K562 (cell line): ENCODE measurements around the gene MSS51. TPM values are rescaled to one million over a fixed set of nuclear protein-coding genes. Genes with fewer than 3 reads are reported as not detected.

Experiments
- ATAC-seq: fragments of 200-7000 bp; cut with Tn5 transposase; 3 replicates; pipeline ENCODE4 v1.9.1; 2020; ENCODE audit warnings: moderate library complexity
- BruUV-seq: library from RNA; stranded (reverse); fragments of 400-500 nt; replicated peaks from 2 replicates; lab custom pipeline; 2021; lab: Mats Ljungman, UMichigan
- CTCF ChIA-PET: fragments of 300-600 bp; formaldehyde crosslinking; extraction: SDS; loops from one replicate; lab custom pipeline; 2021; ENCODE audit warnings: low intra/inter-chr PET ratio; lab: Yijun Ruan, JAX
- POLR2A ChIA-PET: fragments of 300-600, 350-650 bp; sonication (Branson Sonifier 250); formaldehyde crosslinking; extraction: SDS; loops from one replicate; lab custom pipeline; 2021; ENCODE audit warnings: antibody characterized with exemption, inconsistent platforms; lab: Yijun Ruan, JAX
- DNase-seq, 4 experiments: peaks; one replicate each; pipeline versions ENCODE4 v3.0.0 to v3.0.0-alpha.2; 2011 to 2018; ENCODE audit warnings: low spot score in 3 of 4, mixed read lengths in 3 of 4; ENCODE audit errors: extremely low read depth in 1 of 4
- FAIRE-seq: peaks from 2 replicates; lab custom pipeline; 2011; peaks lifted over from hg19 to GRCh38; lab: Jason Lieb, UNC
- H2AFZ ChIP-seq: 2 replicates; pipeline ENCODE4 v1.6.0; 2011; ENCODE audit warnings: low read depth, low read length, control low read depth, inconsistent platforms
- H3K27ac ChIP-seq: fragments of 200-600 bp; 3 replicates; pipeline ENCODE4 v1.8.0; 2011; ENCODE audit warnings: low read depth, mild to moderate bottlenecking, control low read depth, inconsistent platforms, low read length, moderate library complexity, mixed read lengths; ENCODE audit errors: extremely low read depth
- H3K27me3 ChIP-seq, 2 experiments: fragments of 300-600 bp in 1 of 2; 2 replicates in 1 of 2; 3 replicates in 1 of 2; pipeline versions ENCODE4 v1.6.0 to v1.8.0; 2011; ENCODE audit warnings: inconsistent platforms in 2 of 2, low read length in 2 of 2, mild to moderate bottlenecking in 1 of 2, mixed read lengths in 1 of 2, moderate library complexity in 1 of 2; ENCODE audit not compliant: control insufficient read depth in 2 of 2, insufficient read depth in 2 of 2
- H3K36me3 ChIP-seq: fragments of 300-600 bp; 3 replicates; pipeline ENCODE4 v1.8.0; 2011; ENCODE audit warnings: mild to moderate bottlenecking, low read length, inconsistent platforms; ENCODE audit not compliant: control insufficient read depth, insufficient read depth
- H3K4me1 ChIP-seq, 2 experiments: fragments of 200-600 bp in 1 of 2; replicated peaks in 1 of 2; 2 replicates in 1 of 2; 3 replicates in 1 of 2; pipeline versions ENCODE4 v1.5.1 to v1.8.0; 2011; ENCODE audit warnings: inconsistent platforms in 2 of 2, low read length in 2 of 2, mild to moderate bottlenecking in 1 of 2, mixed read lengths in 1 of 2, moderate library complexity in 1 of 2; ENCODE audit not compliant: control insufficient read depth in 2 of 2, insufficient read depth in 2 of 2
- H3K4me2 ChIP-seq: 2 replicates; pipeline ENCODE4 v1.6.1; 2011; ENCODE audit warnings: low read length, control low read depth, inconsistent platforms, mixed read lengths; ENCODE audit not compliant: insufficient read depth
- H3K4me3 ChIP-seq: fragments of 200-600 bp; sonication (generic), shearing (Covaris generic); 2 replicates; pipeline ENCODE4 v1.5.1; 2016; ENCODE audit warnings: control low read depth, inconsistent platforms
- H3K79me2 ChIP-seq: fragments of 200-600 bp; 3 replicates; pipeline ENCODE4 v1.8.0; 2011; ENCODE audit warnings: low read length, inconsistent platforms; ENCODE audit not compliant: control insufficient read depth, insufficient read depth
- H3K9ac ChIP-seq, 2 experiments: 2 replicates each; pipeline versions ENCODE4 v1.6.0 to v1.6.1; 2011; ENCODE audit warnings: low read depth in 2 of 2, low read length in 2 of 2, control low read depth in 1 of 2, inconsistent platforms in 1 of 2, mild to moderate bottlenecking in 1 of 2, mixed read lengths in 1 of 2; ENCODE audit not compliant: insufficient read depth in 1 of 2
- H3K9me1 ChIP-seq: one replicate; pipeline ENCODE4 v1.6.0; 2011; ENCODE audit warnings: inconsistent platforms, mild to moderate bottlenecking, low read length, moderate library complexity; ENCODE audit not compliant: control insufficient read depth, insufficient read depth
- H3K9me3 ChIP-seq: replicated peaks from 2 replicates; pipeline ENCODE4 v1.5.1; 2011; ENCODE audit warnings: low read depth, low read length, inconsistent platforms; ENCODE audit not compliant: control insufficient read depth, insufficient read depth
- H4K20me1 ChIP-seq: replicated peaks from 2 replicates; pipeline ENCODE4 v1.6.1; 2011; ENCODE audit warnings: low read length, inconsistent platforms, mixed read lengths; ENCODE audit not compliant: control insufficient read depth, insufficient read depth
- ATF3 ChIP-seq, 2 experiments: fragments of 450-650 bp in 1 of 2; sonication (generic) in 1 of 2; formaldehyde crosslinking in 1 of 2; IDR thresholded peaks in 1 of 2; conservative IDR thresholded peaks in 1 of 2; 2 replicates each; pipeline versions ENCODE4 v1.6.1 to v1.8.1; 2016 to 2023; ENCODE audit warnings: mild to moderate bottlenecking in 2 of 2, moderate library complexity in 2 of 2, inconsistent platforms in 1 of 2, missing genetic modification reagents in 1 of 2
- CBFB ChIP-seq: sonication (generic); formaldehyde crosslinking; IDR thresholded peaks from 2 replicates; pipeline ENCODE4 v1.4.0; 2020; ENCODE audit warnings: mild to moderate bottlenecking, missing genetic modification reagents
- CUX1 ChIP-seq: fragments of 200-800 bp; sonication (Bioruptor generic); IDR thresholded peaks from 2 replicates; pipeline ENCODE4 v1.6.1; 2016; ENCODE audit warnings: missing genetic modification characterization, missing compliant biosample characterization
- NR2F6 ChIP-seq: fragments of 450-650 bp; formaldehyde crosslinking; IDR thresholded peaks from 2 replicates; pipeline ENCODE4 v1.4.0; 2020; ENCODE audit warnings: mild to moderate bottlenecking
- RBM15 ChIP-seq: fragments of 200-400 bp; formaldehyde crosslinking; IDR thresholded peaks from 2 replicates; pipeline ENCODE4 v1.6.1; 2018; ENCODE audit warnings: mild to moderate bottlenecking, low read length, moderate library complexity; ENCODE audit not compliant: insufficient read depth
- TRIM28 ChIP-seq: fragments of 450-650 bp; IDR thresholded peaks from 2 replicates; pipeline ENCODE4 v1.6.1; 2017
- ZEB2 ChIP-seq: fragments of 450-650 bp; IDR thresholded peaks from 2 replicates; pipeline ENCODE4 v1.6.1; 2016
- ZNF143 ChIP-seq: sonication (generic); formaldehyde crosslinking; IDR thresholded peaks from 2 replicates; pipeline ENCODE4 v1.9.0; 2022; ENCODE audit warnings: mild to moderate bottlenecking, missing genetic modification reagents
- ZNF75A ChIP-seq: fragments of 450-650 bp; formaldehyde crosslinking; IDR thresholded peaks from 2 replicates; pipeline ENCODE4 v1.4.0; 2020; ENCODE audit warnings: mild to moderate bottlenecking
- ZZZ3 ChIP-seq: fragments of 450-650 bp; IDR thresholded peaks from 2 replicates; pipeline ENCODE4 v1.6.1; 2016; ENCODE audit warnings: antibody characterized with exemption, mild to moderate bottlenecking, moderate library complexity
- WGBS: fragments of 100-300 bp; shearing (Covaris generic); methylation state at CpG from one replicate; pipeline ENCODE4 v1.1.6; 2016; ENCODE audit warnings: low coverage, mixed read lengths; ENCODE audit not compliant: insufficient coverage; ENCODE audit errors: missing lambda C conversion rate; 5-methylcytosine and 5-hydroxymethylcytosine counted together
- in situ Hi-C: fragments of 300-500 bp; cut with MboI; formaldehyde crosslinking; loops from 4 replicates; pipeline ENCODE4 v1.15.0; 2018; ENCODE audit warnings: inconsistent platforms, mixed read lengths
- intact Hi-C: fragments of 100-400 bp; cut with micrococcal nuclease; formaldehyde crosslinking; loops from 2 replicates; pipeline ENCODE4 v1.14.2; 2022
- polyA plus RNA-seq, 8 experiments: library from polyadenylated mRNA; depleted of rRNA in 4 of 8; stranded (reverse) in 5 of 8; unstranded in 3 of 8; fragments of >200 nt; fragmentation: Nextera tagmentation in 2 of 8; fragmentation: Illumina TruSeq in 1 of 8; extraction: Ambion mirVana in 2 of 8; extraction: Trizol in 1 of 8; gene quantifications; 2 replicates each; pipeline versions ENCODE4 v1.2.1 to v1.2.3, GENCODE V29; 2011 to 2014; ENCODE audit warnings: inconsistent platforms in 1 of 8, missing spikeins in 1 of 8
- total RNA-seq, 7 experiments: library from RNA; depleted of rRNA in 6 of 7; stranded (reverse); fragments of >200 nt in 6 of 7; fragmentation: Illumina TruSeq in 2 of 7; extraction: Trizol in 2 of 7; gene quantifications; 2 replicates each; pipeline versions ENCODE4 v1.2.1 to v1.2.3, GENCODE V29; 2011 to 2021; ENCODE audit warnings: low replicate concordance in 1 of 7

Gene MSS51
- total and polyA plus RNA-seq, 9 of the 15 experiments (the other 6 are each of a cell fraction or from before 2014, with no cell fraction given), result 0.28 to 1.8 (median 1.2) TPM

- Histone ChIP-seq H3K27ac (no peak overlapping the region), H3K4me3 (no peak overlapping the region), H3K9me3 (no peaks in the 10 kb centered on the region), H3K9me1 (no peaks in the 10 kb centered on the region), H3K4me1 (no peaks in the 10 kb centered on the region), H3K79me2 (no peaks in the 10 kb centered on the region), H3K36me3 (peaks cover 71% of the 10 kb centered on the region), H4K20me1 (no peaks in the 10 kb centered on the region), H3K4me2 (no peak overlapping the region), H3K9ac (no peak overlapping the region), H2AFZ (no peak overlapping the region), H3K27me3 (no peaks in the 10 kb centered on the region)
- no peak for DNase-seq
- no peak for FAIRE-seq
- in situ Hi-C loops, result no loop called here
- no peak for ATAC-seq
- TF ChIP-seq ZZZ3, result no peak
- TF ChIP-seq CBFB (CRISPR knock-in tag), result no peak
- no peak for TF ChIP-seq TRIM28
- TF ChIP-seq ZNF143 (CRISPR knock-in tag), result no peak
- POLR2A ChIA-PET, result interaction anchor here (1.1 kb wide), 1 partner anchor 19 kb away, joined by 3 read pairs; no protein-coding TSS in a partner anchor
- no TSS peak for BruUV-seq
- WGBS, result 81% methylated on average over 3 of the region's 3 CpGs
- intact Hi-C loops, result no loop called here
- CTCF ChIA-PET, result no interaction called here
These were observed 37.9 kb upstream of the MSS51 start for GRCh38 chr10:73471226-73471625.

DNA sequence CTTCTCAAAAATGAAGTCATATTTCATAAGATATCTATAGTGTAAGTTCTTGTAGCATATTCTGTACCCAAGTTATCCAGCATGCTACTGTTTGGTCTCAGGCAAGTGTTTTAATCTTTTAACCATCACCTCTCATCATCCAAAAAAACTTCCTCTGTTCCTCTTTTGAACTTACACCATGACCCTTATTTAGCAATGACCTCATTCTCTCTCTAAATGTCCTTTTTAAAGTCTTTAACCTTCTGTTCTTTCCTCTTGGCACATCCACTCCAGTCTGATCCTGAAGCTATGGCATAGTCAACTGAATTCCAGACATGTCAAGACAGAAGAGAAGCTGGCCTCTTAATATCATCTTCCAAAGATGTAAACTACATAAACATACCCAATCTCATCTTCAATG lies 36.2 kb upstream of the MSS51 start:
- POLR2A ChIA-PET, result interaction anchor here (0.6 to 1.7 kb wide), 3 partner anchors 9 to 302 kb away, joined by 3 to 4 read pairs (median 3); no protein-coding TSS in a partner anchor
- Histone ChIP-seq H3K9ac (no peak overlapping the region), H2AFZ (no peak overlapping the region), H3K27me3 (no peaks in the 10 kb centered on the region), H4K20me1 (no peaks in the 10 kb centered on the region), H3K4me2 (no peak overlapping the region), H3K79me2 (no peaks in the 10 kb centered on the region), H3K4me3 (no peak overlapping the region), H3K9me3 (no peaks in the 10 kb centered on the region), H3K4me1 (no peaks in the 10 kb centered on the region), H3K9me1 (no peaks in the 10 kb centered on the region), H3K27ac (no peak overlapping the region), H3K36me3 (peaks cover 68% of the 10 kb centered on the region)
- DNase-seq (no peak), ATAC-seq (no peak), FAIRE-seq (no peak)
- in situ Hi-C loops (no loop called here), intact Hi-C loops (no loop called here)
- no TSS peak for BruUV-seq
- CTCF ChIA-PET, result no interaction called here
- TF ChIP-seq RBM15 (no peak), ZEB2 (no peak), ATF3 (IDR thresholded peaks at IDR 0.05) (peak; percentile 69), ATF3 (CRISPR knock-in tag; conservative IDR thresholded peaks at IDR 0.05) (no peak), ZNF75A (CRISPR knock-in tag) (no peak), NR2F6 (CRISPR knock-in tag) (no peak), CUX1 (CRISPR knock-in tag) (no peak)
